Femur (tissue), 1 donor: ENCODE measurements around the gene PDCD6IP.
"Not testable (repeated sequence)": the region's sequence is repeated elsewhere in the genome, so short reads cannot be mapped to it uniquely, and the experiment has no call there.

Source experiments
- DNase-seq: peaks from one replicate; pipeline ENCODE4 v3.0.0-alpha.2; 2017

The PDCD6IP gene

GRCh38 chr3:33798418-33799201 lies at the start of gene PDCD6IP:
Gene PDCD6IP (plus strand): TSS chr3:33798630. CDS start chr3:33798729, 99 bp downstream.
- peak; percentile 95 for DNase-seq

- no peak for DNase-seq
Observed at GRCh38 chr3:33749546-33750210, 48.8 kb upstream of the PDCD6IP start.

GRCh38 chr3:33750211-33750548 lies 48.2 kb upstream of the PDCD6IP start:
- no peak for DNase-seq

GRCh38 chr3:33751336-33751735 lies 47.1 kb upstream of the PDCD6IP start:
- DNase-seq, result no peak

GRCh38 chr3:33754391-33754790 lies 44.0 kb upstream of the PDCD6IP start:
- DNase-seq, result not testable (repeated sequence)

GRCh38 chr3:33758281-33758680 lies 40.1 kb upstream of the PDCD6IP start:
- no peak for DNase-seq

GRCh38 chr3:33758864-33759263 lies 39.6 kb upstream of the PDCD6IP start:
- no peak for DNase-seq

- DNase-seq, result no peak
Observed at GRCh38 chr3:33768578-33769330, 29.7 kb upstream of the PDCD6IP start.

GRCh38 chr3:33773637-33774036 lies 24.8 kb upstream of the PDCD6IP start:
- no peak for DNase-seq

GRCh38 chr3:33775363-33775762 lies 23.1 kb upstream of the PDCD6IP start:
- DNase-seq, result no peak

- no peak for DNase-seq
Observed at GRCh38 chr3:33777996-33778395, 20.4 kb upstream of the PDCD6IP start.

- no peak for DNase-seq
Observed at GRCh38 chr3:33779751-33780150, 18.7 kb upstream of the PDCD6IP start.

GRCh38 chr3:33781413-33781812 lies 17.0 kb upstream of the PDCD6IP start:
- DNase-seq, result not testable (repeated sequence)

- no peak for DNase-seq
Observed at GRCh38 chr3:33786565-33787327, 11.7 kb upstream of the PDCD6IP start.

GRCh38 chr3:33787328-33788009 lies 11.0 kb upstream of the PDCD6IP start:
- DNase-seq, result peak; percentile 55

GRCh38 chr3:33789183-33789954 lies 9.1 kb upstream of the PDCD6IP start:
- DNase-seq, result no peak

GRCh38 chr3:33790091-33790490 lies 8.3 kb upstream of the PDCD6IP start:
- no peak for DNase-seq

GRCh38 chr3:33791477-33792166 lies 6.8 kb upstream of the PDCD6IP start:
- DNase-seq, result no peak

- no peak for DNase-seq
Observed at GRCh38 chr3:33792167-33792892, 6.1 kb upstream of the PDCD6IP start.

GRCh38 chr3:33795131-33795530 lies 3.3 kb upstream of the PDCD6IP start:
- no peak for DNase-seq
